Activated CD8-positive, alpha-beta memory T cell treated with anti-CD3 and anti-CD28 coated beads, Interleukin-2, amount 10 ng/mL, durations not matched to agents 7 days and 5 days (primary cell): ENCODE results near the gene SLC35F5. TPM values are rescaled to one million over a fixed set of nuclear protein-coding genes. Genes with fewer than 3 reads are reported as not detected.
"Not testable (repeated sequence)": the region's sequence is repeated elsewhere in the genome, so short reads cannot be mapped to it uniquely, and the experiment has no call there.

Experiments
- ATAC-seq: fragments of 150-1000 bp; cut with Tn5 transposase; one replicate; pipeline ENCODE4 v1.10.0; 2021; ENCODE audit warnings: moderate library complexity
- CTCF ChIA-PET: fragments of 350-600 bp; sonication (Branson Sonifier 250); formaldehyde crosslinking; loops from one replicate; lab custom pipeline; 2021; ENCODE audit warnings: antibody characterized with exemption; lab: Charles Lee
- DNase-seq: peaks from one replicate; pipeline ENCODE4 v3.0.0-alpha.2; 2020
- H3K27ac Mint-ChIP-seq: one replicate; pipeline ENCODE4 v1.8.0; 2021; ENCODE audit warnings: mild to moderate bottlenecking, mixed read lengths
- H3K27me3 Mint-ChIP-seq: one replicate; pipeline ENCODE4 v1.8.0; 2021; ENCODE audit warnings: mixed read lengths
- H3K36me3 Mint-ChIP-seq: one replicate; pipeline ENCODE4 v1.8.0; 2021; ENCODE audit warnings: mild to moderate bottlenecking, mixed read lengths
- H3K4me1 Mint-ChIP-seq: one replicate; pipeline ENCODE4 v1.8.0; 2021; ENCODE audit warnings: mixed read lengths
- H3K4me3 Mint-ChIP-seq: one replicate; pipeline ENCODE4 v1.8.0; 2021; ENCODE audit warnings: mild to moderate bottlenecking, moderate library complexity, mixed read lengths
- H3K9me3 Mint-ChIP-seq: one replicate; pipeline ENCODE4 v1.8.0; 2022; ENCODE audit warnings: low read depth, mixed read lengths
- total RNA-seq, 2 experiments: library from RNA; stranded (reverse); gene quantifications; one replicate each; pipeline ENCODE4 v1.2.3, GENCODE V29; 2021

SLC35F5 gene
- total RNA-seq, 2 experiments from 2014 or later: 21.6 to 26.5 TPM

DNA sequence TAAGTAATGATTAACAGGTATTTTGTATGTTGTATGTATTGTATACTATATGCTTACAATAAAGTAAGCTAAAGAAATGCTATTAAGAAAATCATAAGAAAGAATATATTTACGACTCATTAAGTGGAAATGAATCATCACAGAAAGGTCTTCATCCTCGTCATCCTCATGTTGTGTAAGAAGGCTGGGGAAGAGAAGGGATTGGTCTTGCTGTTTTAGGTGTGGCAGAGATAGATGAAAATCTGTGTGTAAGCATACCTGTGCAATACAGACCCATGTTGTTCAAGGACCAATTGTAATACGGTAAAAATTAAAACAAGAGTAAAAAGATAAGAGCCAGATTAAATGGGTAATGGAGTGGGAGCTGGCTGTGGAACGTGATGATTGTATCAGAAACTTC, 16.6 kb downstream of the SLC35F5 start:
- H3K27me3 Mint-ChIP-seq: no peaks in the 10 kb centered on the region
- DNase-seq: no peak

DNA sequence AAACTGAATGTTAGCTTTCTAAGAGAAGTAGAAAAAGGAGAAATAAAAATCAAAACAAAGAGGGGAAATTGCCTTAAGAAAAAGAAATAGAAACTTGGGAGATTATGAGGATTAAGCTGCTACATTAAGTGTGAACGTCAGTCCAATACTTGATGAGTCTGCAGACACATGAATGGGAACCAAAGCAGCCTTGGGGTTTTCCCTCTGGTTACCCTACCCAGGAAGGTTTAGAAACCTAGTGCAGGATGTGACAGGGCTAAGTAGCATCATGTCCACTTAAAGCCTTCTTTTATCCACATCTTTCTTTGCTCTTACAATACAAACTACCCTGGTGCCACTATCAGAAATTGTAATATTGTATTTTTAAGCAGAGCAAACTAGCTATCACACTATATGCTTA, 22.3 kb downstream of the SLC35F5 start:
- Mint-ChIP-seq H3K27me3 (no peaks in the 10 kb centered on the region), H3K36me3 (peaks cover 18% of the 10 kb centered on the region), H3K4me1 (peaks cover 14% of the 10 kb centered on the region), H3K27ac (no peak overlapping the region), H3K4me3 (no peak overlapping the region), H3K9me3 (no peaks in the 10 kb centered on the region)
- ATAC-seq (no peak), DNase-seq (no peak)
- CTCF ChIA-PET: interaction anchor here (1.5 kb wide), 1 partner anchor 10 kb away, joined by 4 read pairs; no protein-coding TSS in a partner anchor

More for the DNA sequence above, 16.6 kb downstream of the SLC35F5 start:
- Mint-ChIP-seq H3K4me1 (no peaks in the 10 kb centered on the region), H3K27ac (no peak overlapping the region), H3K4me3 (no peak overlapping the region), H3K9me3 (no peaks in the 10 kb centered on the region), H3K36me3 (peaks cover 31% of the 10 kb centered on the region)
- no peak for ATAC-seq
- CTCF ChIA-PET: no interaction called here

DNA sequence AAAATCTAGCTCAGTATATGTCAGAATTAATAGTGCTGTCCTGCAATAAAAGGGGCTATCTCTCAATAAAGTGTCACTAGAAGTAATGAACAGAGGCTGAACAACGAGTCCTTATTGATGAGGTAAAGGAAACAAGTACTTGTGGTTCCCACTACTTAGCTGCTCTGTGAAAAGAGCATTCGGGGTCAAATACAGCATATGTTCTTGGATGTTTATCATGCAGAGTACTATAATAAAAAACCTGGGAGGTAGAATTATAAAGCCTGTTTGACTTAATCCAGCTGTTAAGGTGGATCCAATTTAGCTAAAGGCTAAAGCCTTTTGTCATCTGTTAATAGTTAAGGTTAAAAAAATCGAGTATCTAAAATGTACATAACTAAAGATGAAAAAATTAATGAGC, 32.4 kb downstream of the SLC35F5 start:
- Mint-ChIP-seq H3K36me3 (peaks cover 18% of the 10 kb centered on the region), H3K4me3 (no peak overlapping the region), H3K9me3 (no peaks in the 10 kb centered on the region), H3K27ac (no peak overlapping the region), H3K27me3 (no peaks in the 10 kb centered on the region), H3K4me1 (no peaks in the 10 kb centered on the region)
- DNase-seq (no peak), ATAC-seq (no peak)
- CTCF ChIA-PET: interaction anchor here (1.1 kb wide), 2 partner anchors 9 to 120 kb away, joined by 3 to 4 read pairs; no protein-coding TSS in a partner anchor

DNA sequence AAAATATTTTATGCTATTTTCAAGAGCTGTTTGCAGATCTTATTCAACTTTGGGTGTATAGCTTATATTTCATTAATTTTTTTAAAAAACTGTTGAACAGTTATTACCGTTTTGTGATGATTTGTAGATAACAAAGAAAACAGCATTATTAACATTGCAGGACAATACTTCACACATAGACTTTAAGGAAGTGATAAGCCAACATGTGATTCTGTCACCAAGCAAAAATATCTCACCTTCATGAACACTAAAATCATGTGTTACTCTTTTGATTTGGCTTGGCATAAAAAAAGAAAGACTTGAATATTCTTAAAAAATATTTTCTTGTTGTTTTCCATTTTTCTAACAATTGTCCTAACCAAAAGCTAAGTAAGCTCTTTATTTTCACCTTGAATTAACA, 33.0 kb downstream of the SLC35F5 start:
- no peak overlapping the region for H3K27ac Mint-ChIP-seq
- no peak overlapping the region for H3K4me3 Mint-ChIP-seq
- ATAC-seq (no peak), DNase-seq (no peak)
- peaks cover 18% of the 10 kb centered on the region for H3K36me3 Mint-ChIP-seq
- no peaks in the 10 kb centered on the region for H3K9me3 Mint-ChIP-seq
- no peaks in the 10 kb centered on the region for H3K27me3 Mint-ChIP-seq
- no peaks in the 10 kb centered on the region for H3K4me1 Mint-ChIP-seq
- CTCF ChIA-PET: interaction anchor here (0.8 to 1.1 kb wide), 2 partner anchors 13 to 119 kb away, joined by 4 to 5 read pairs; no protein-coding TSS in a partner anchor

DNA sequence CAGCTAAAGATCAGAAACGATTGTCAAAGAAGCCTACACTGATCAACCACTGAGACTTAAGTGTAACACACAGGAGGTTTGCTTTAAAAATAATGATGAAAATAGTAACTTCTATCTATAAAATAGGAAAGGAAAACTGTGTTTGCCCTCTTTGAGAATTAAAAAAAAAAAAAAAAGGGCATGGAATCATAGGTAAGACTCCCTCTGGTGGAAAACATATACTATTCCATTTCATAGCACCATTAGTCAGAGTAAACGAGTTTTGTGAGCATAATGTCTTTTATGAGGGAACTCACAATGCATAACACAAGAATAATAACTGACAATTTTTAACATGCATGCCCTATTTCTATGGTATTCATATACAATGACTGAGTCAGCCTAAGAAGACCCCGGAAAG, 36.3 kb downstream of the SLC35F5 start:
- H3K27ac Mint-ChIP-seq: no peak overlapping the region
- H3K27me3 Mint-ChIP-seq: no peaks in the 10 kb centered on the region
- no peak for ATAC-seq
- CTCF ChIA-PET: interaction anchor here (0.5 to 2.0 kb wide), 4 partner anchors 10 to 34 kb away, joined by 3 to 7 read pairs (median 4); no protein-coding TSS in a partner anchor
- peaks cover 14% of the 10 kb centered on the region for H3K36me3 Mint-ChIP-seq
- H3K4me1 Mint-ChIP-seq: peaks cover 1% of the 10 kb centered on the region
- H3K9me3 Mint-ChIP-seq: no peaks in the 10 kb centered on the region
- no peak overlapping the region for H3K4me3 Mint-ChIP-seq
- DNase-seq: no peak

DNA sequence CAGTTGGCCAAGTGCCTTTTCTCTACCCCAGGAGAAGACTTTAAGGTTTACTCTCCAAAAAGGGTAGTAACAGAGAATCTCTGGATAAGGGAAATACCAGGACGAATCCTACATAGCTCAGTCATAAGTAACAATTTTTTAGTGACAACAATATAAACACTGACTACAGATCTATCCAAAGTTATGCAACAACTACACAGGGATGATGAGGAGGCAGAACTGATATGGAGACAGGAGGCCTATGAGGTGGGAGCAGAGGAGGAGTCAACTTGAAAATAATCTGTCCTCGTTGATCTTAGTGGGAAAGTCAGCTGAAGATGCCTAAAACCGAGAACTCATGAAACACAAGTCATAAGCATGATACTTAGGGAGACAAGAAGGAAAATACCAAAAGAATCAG, 40.2 kb downstream of the SLC35F5 start:
- Mint-ChIP-seq H3K27me3 (no peaks in the 10 kb centered on the region), H3K36me3 (peaks cover 8% of the 10 kb centered on the region), H3K27ac (no peak overlapping the region), H3K4me3 (no peak overlapping the region), H3K9me3 (no peaks in the 10 kb centered on the region), H3K4me1 (peaks cover 1% of the 10 kb centered on the region)
- DNase-seq (no peak), ATAC-seq (no peak)
- CTCF ChIA-PET: interaction anchor here (1.2 to 2.6 kb wide), 3 partner anchors 9 to 15 kb away, joined by 3 to 12 read pairs (median 4); no protein-coding TSS in a partner anchor

- Mint-ChIP-seq H3K27ac (no peak overlapping the region), H3K27me3 (no peaks in the 10 kb centered on the region), H3K36me3 (peaks cover 7% of the 10 kb centered on the region), H3K4me1 (peaks cover 1% of the 10 kb centered on the region), H3K4me3 (no peak overlapping the region), H3K9me3 (no peaks in the 10 kb centered on the region)
- DNase-seq (no peak), ATAC-seq (no peak)
- CTCF ChIA-PET: no interaction called here
These were observed 43.5 kb downstream of the SLC35F5 start for GRCh38 chr2:113712941-113713340.

GRCh38 chr2:113711851-113712250, 44.6 kb downstream of the SLC35F5 start:
- DNase-seq: no peak
- no peaks in the 10 kb centered on the region for H3K27me3 Mint-ChIP-seq
- ATAC-seq: no peak
- H3K27ac Mint-ChIP-seq: no peak overlapping the region
- no peaks in the 10 kb centered on the region for H3K9me3 Mint-ChIP-seq
- H3K36me3 Mint-ChIP-seq: peaks cover 6% of the 10 kb centered on the region
- no peak overlapping the region for H3K4me3 Mint-ChIP-seq
- CTCF ChIA-PET: interaction anchor here (0.5 to 1.8 kb wide), 2 partner anchors 11 to 214 kb away, joined by 3 to 7 read pairs; no protein-coding TSS in a partner anchor
- H3K4me1 Mint-ChIP-seq: peaks cover 1% of the 10 kb centered on the region

DNA sequence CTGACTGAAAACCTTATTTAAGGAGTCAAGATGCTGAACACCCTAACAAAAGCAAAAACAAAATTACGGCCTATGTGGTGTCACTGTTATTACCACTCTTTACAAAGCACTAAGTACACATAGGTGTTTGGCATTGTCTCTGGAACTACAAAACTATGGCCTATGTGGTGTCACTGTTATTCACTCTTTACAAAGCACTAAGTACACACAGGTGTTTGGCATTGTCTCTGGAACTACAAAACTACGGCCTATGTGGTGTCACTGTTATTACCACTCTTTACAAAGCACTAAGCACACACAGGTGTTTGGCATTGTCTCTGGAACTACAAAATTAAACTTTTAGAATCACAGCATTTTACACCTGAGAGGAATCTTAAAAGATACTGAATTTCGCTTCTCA, 47.4 kb downstream of the SLC35F5 start:
- peaks cover 6% of the 10 kb centered on the region for H3K36me3 Mint-ChIP-seq
- CTCF ChIA-PET: interaction anchor here (1.7 kb wide), 1 partner anchor 8 kb away, joined by 10 read pairs; no protein-coding TSS in a partner anchor
- H3K9me3 Mint-ChIP-seq: no peaks in the 10 kb centered on the region

GRCh38 chr2:113707106-113707505, 49.3 kb downstream of the SLC35F5 start:
- Mint-ChIP-seq H3K27me3 (no peaks in the 10 kb centered on the region), H3K4me3 (no peak overlapping the region), H3K4me1 (no peaks in the 10 kb centered on the region), H3K36me3 (peaks cover 7% of the 10 kb centered on the region), H3K27ac (no peak overlapping the region), H3K9me3 (no peaks in the 10 kb centered on the region)
- CTCF ChIA-PET: interaction anchor here (1.1 to 2.1 kb wide), 3 partner anchors 8 to 14 kb away, joined by 3 to 12 read pairs (median 3); no protein-coding TSS in a partner anchor
- ATAC-seq: no peak
- DNase-seq: no peak

More for the DNA sequence above, 47.4 kb downstream of the SLC35F5 start:
- H3K27ac Mint-ChIP-seq: no peak overlapping the region
- H3K4me1 Mint-ChIP-seq: no peaks in the 10 kb centered on the region
- no peak for DNase-seq
- ATAC-seq: no peak
- H3K27me3 Mint-ChIP-seq: no peaks in the 10 kb centered on the region
- H3K4me3 Mint-ChIP-seq: no peak overlapping the region

GRCh38 chr2:113705982-113706523, 50.4 kb downstream of the SLC35F5 start:
- no peak overlapping the region for H3K4me3 Mint-ChIP-seq
- H3K9me3 Mint-ChIP-seq: no peaks in the 10 kb centered on the region
- ATAC-seq (no peak), DNase-seq (no peak)
- H3K27me3 Mint-ChIP-seq: no peaks in the 10 kb centered on the region
- H3K36me3 Mint-ChIP-seq: peaks cover 4% of the 10 kb centered on the region
- no peak overlapping the region for H3K27ac Mint-ChIP-seq
- H3K4me1 Mint-ChIP-seq: no peaks in the 10 kb centered on the region
- CTCF ChIA-PET: interaction anchor here (0.7 to 2.1 kb wide), 4 partner anchors 9 to 102 kb away, joined by 3 to 12 read pairs (median 3); no protein-coding TSS in a partner anchor

DNA sequence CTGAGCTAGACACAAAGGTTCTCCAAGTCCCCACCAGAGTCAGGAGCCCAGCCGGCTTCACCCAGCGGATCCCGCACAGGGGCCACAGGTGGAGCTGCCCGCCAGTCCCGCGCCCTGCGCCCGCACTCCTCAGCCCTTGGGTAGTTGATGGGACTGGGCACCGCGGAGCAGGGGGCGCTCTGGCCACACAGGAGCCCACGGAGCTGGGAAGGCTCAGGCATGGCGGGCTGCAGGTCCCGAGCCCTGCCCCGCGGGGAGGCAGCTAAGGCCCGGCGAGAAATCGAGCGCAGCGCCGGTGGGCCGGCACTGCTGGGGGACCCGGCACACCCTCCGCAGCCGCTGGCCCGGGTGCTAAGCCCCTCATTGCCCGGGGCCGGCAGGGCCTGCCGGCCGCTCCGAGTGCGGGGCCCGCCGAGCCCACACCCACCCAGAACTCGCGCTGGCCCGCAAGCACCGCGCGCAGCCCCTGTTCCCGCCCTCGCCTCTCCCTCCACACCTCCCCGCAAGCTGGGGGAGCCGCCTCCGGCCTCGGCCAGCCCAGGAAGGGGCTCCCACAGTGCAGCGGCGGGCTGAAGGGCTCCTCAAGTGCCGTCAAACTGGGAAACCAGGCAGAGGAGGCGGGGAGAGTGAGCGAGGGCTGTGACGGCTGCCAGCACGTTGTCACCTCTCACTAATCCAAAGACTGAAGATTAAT, 52.0 kb downstream of the SLC35F5 start:
- H3K36me3 Mint-ChIP-seq, H3K9me3 Mint-ChIP-seq, DNase-seq, CTCF ChIA-PET, H3K27ac Mint-ChIP-seq, H3K4me3 Mint-ChIP-seq, H3K27me3 Mint-ChIP-seq, ATAC-seq: not testable (repeated sequence)
- H3K4me1 Mint-ChIP-seq: peaks cover 11% of the 10 kb centered on the region

DNA sequence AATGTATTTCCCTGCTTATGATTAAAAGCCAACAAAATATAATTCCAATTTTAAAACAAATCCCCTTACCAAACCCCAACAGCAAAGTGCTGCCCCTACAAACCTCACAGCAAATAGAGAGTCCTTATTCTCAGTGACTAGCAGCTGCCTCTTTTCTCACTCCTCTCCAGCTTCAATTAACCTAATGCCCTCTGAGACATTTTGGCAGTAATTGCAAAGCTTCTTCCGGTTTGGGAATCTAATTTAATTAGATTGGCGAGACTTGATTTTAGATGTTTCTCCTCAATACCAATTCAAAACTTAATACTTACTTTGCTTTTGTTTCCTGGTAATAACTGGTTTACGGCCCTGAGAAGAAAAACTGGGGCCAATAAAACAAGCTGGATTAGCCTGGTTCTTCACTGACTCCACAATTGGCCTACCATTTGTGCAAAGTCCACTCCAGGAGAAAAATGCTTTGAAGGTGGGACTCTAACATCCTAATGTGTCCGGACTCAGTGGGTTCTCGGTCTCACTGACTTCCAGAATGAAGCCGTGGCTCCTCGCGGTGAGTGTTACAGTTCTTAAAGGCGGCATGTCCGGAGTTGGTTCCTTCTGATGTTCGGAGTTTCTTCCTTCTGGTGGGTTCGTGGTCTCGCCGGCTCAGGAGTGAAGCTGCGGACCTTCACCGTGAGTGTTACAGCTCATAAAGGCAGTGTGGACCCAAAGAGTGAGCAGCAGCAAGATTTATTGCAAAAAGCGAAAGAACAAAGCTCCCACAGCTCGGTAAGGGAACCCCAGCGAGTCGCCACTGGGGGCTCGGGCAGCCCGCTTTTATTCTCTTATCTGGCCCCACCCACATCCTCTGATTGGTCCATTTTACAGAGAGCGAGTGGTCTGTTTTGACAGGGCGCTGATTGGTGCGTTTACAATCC, 52.8 kb downstream of the SLC35F5 start:
- no peak for DNase-seq
- CTCF ChIA-PET: interaction anchor here (1.4 kb wide), 1 partner anchor 99 kb away, joined by 7 read pairs; no protein-coding TSS in a partner anchor
- ATAC-seq: no peak
- no peak overlapping the region for H3K27ac Mint-ChIP-seq
- no peak overlapping the region for H3K4me3 Mint-ChIP-seq
- peaks cover 19% of the 10 kb centered on the region for H3K4me1 Mint-ChIP-seq
- H3K36me3 Mint-ChIP-seq: peaks cover 6% of the 10 kb centered on the region
- H3K9me3 Mint-ChIP-seq: no peaks in the 10 kb centered on the region
- H3K27me3 Mint-ChIP-seq: no peaks in the 10 kb centered on the region
